Raji (cell line): Measurements from ENCODE around the gene INPP5D.

Source experiments
- POLR2A ChIP-seq: IDR thresholded peaks from 2 replicates; pipeline ENCODE4 v1.6.1; 2011; ENCODE audit warnings: low read depth, low read length, control low read depth; ENCODE audit not compliant: insufficient read depth

Gene INPP5D

DNA sequence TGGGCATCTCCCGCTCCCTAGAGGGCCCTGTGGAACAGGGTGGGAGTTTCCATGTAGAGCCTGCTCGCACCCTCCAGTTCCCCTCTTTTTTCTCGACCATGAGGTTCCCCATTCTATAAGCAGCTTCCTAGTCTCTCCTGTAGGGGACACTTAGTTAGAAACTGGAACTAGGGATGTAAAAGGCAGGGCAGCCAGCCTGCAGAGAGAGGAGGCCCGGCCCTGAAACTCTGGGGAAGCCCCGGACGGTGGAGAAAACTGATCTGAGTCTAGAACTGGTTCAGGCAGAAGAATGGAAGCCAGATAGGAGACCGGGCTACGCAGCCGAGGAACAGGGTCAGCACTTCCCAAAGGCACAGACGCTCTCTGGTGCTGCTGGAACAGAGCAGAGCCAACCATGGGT lies 139.7 kb downstream of the INPP5D start:
- no peak for TF ChIP-seq POLR2A

- no peak for TF ChIP-seq POLR2A
Observed at GRCh38 chr2:233201258-233202013, 141.3 kb downstream of the INPP5D start.

- TF ChIP-seq POLR2A = no peak
Observed at GRCh38 chr2:233202531-233202944, 142.4 kb downstream of the INPP5D start.

GRCh38 chr2:233203060-233203459 lies 142.9 kb downstream of the INPP5D start:
- TF ChIP-seq POLR2A = no peak

GRCh38 chr2:233204286-233204936 lies 144.3 kb downstream of the INPP5D start:
- no peak for TF ChIP-seq POLR2A

DNA sequence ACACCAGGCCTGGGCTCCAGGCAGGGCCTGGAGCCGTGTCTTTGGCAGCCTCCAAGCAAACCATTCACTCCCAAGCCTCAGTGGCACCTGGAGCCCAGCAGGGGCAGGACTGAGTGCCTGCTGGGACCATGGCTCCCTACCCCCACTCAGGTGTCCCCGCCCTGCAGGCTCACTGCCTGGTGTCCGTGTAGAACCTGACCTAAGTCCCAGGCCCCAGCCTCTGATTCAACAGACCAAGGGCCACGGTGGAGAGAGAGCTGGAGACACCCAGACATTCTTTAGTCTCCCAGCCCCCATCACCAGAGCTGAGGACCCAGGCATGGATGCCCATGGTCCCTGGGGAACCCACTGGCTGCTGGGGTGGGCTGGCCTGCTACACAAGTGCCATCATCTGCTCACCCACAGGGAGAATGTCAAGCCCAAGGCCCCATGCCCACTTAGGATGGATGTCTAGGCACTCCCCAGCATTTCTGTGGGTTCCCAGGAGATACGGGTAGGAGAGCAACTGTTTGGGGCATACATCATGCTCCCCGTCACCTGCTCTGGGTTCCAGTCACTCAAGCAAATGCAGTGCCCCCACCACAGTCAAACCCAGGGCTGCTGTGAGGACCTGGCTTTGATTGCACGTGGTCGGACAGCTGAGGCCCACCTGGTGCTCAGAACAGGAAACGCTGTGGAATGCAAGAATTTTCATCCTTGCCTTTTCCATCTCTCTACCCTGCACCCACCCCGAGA lies 148.4 kb downstream of the INPP5D start:
- TF ChIP-seq POLR2A = no peak

GRCh38 chr2:233209117-233209532 lies 149.0 kb downstream of the INPP5D start:
- no peak for TF ChIP-seq POLR2A

DNA sequence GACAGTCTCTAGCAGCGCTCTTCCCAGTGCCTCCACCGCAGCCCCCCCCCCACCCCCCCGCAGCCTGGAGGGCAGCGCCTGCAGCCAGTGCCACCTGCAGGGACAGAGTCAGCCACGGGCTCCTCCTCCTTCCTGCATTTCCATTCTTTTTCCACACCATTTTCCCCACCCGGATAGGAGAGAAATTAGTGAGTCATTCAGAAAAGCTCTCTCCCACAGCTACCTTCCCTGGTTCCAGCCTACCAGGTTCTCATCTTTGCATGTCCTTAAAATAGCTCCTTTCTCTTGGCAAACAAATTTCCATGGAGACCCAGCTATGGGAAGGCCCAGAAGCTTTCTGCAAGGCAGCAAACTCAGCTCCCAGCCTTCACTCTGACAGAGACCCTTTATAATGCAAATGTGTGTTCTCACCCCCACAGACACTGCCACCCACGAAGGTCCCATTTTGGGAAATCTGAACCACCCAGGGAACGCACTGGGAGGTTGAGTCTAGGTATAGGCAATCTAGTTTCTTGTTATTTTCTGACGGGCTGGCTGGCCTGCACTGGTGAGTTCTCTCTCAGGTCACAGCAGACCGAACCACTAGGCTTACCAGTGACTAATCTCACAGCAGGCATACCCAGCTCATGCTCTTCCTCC lies 149.5 kb downstream of the INPP5D start:
- TF ChIP-seq POLR2A = no peak

- TF ChIP-seq POLR2A = no peak
Observed at GRCh38 chr2:233210281-233210680, 150.1 kb downstream of the INPP5D start.

DNA sequence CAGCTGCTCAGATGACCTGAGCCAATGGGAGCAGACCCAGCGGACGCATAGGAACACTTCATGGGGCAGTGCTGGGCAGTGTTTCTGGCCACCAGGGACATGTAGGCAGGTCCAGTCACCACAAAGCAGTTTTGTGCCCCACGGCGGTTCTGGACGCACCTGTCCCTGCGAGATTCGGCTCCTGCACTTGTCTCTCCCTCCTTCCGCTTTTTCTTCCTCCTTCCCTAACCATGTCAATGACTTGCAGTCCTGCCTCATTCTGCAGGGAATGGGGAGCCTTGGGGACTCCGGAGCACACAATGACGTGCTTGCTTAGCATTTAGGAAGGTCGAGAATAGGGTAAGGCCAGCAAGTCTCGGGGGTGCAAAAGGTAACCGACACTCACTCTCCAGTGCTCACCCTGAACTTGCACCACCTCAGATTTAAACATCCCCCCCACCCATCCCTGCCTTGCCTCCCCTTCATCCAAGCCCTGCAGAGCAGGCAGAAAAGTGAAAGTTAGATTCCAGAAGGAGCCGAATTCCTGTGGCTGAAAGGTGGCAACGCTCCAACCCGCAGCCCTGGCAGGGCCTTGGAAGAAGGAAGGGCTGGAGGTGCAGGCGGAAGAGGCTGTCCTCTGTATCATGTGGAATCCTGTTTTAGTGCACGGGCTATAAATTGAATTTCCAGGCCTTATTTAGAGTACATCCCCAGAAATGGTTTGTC lies 150.9 kb downstream of the INPP5D start:
- TF ChIP-seq POLR2A = no peak

- no peak for TF ChIP-seq POLR2A
Observed at GRCh38 chr2:233211548-233211895, 151.4 kb downstream of the INPP5D start.

- no peak for TF ChIP-seq POLR2A
Observed at GRCh38 chr2:233213011-233213410, 152.9 kb downstream of the INPP5D start.

GRCh38 chr2:233213975-233214374 lies 153.8 kb downstream of the INPP5D start:
- TF ChIP-seq POLR2A = no peak

DNA sequence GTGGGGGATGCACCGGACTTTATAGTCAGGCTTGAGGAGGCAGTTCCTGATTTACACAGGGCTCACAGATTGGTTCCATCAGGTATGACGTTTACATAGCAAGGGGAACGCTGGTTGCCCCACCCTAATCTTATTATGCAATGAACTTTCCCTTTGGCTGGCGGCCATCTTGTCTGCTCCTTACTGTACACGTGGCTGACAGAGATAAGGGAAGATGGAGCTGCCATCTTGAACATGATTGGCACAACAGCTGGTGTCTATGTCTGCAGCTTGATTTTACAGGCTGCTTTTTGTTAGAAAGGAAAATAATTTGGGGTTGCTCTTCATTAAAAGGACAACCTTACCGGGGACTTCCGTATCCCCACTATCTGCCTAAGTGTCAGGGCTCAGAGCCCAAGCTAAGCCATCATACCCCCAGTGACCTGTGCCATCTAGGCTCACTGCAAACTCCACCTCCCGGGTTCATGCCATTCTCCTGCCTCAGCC lies 157.8 kb downstream of the INPP5D start:
- no peak for TF ChIP-seq POLR2A

- no peak for TF ChIP-seq POLR2A
Observed at GRCh38 chr2:233218836-233219235, 158.7 kb downstream of the INPP5D start.

DNA sequence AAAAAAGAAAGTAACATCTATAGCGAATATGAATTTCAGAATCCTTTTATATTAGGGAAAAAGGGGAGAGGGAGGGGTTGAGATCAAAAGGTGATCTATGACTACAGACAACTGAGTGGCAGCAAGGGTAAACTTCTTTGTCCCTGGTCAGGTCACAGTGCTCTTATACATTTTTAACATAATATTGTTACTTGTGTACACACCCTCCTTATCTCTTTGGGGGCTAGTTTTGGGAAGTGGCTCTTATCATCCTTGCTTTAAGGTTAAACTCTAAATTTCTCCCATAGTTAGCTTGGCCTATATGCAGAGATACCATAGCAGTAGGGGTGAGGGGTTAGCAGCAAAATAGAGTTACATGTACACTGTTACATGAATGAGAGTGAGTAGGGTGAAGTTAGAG lies 159.7 kb downstream of the INPP5D start:
- no peak for TF ChIP-seq POLR2A
